HG02642 (cell line): ENCODE data around the gene ACSL5.
"Not testable (repeated sequence)": the region's sequence is repeated elsewhere in the genome, so short reads cannot be mapped to it uniquely, and the experiment has no call there.

Experiments used
- ATAC-seq: cut with Tn5 transposase; IDR thresholded peaks from one replicate; pipeline ENCODE4 v1.9.1; 2021; ENCODE audit warnings: mild to moderate bottlenecking; ENCODE audit not compliant: unreplicated experiment, poor library complexity

Gene ACSL5

DNA sequence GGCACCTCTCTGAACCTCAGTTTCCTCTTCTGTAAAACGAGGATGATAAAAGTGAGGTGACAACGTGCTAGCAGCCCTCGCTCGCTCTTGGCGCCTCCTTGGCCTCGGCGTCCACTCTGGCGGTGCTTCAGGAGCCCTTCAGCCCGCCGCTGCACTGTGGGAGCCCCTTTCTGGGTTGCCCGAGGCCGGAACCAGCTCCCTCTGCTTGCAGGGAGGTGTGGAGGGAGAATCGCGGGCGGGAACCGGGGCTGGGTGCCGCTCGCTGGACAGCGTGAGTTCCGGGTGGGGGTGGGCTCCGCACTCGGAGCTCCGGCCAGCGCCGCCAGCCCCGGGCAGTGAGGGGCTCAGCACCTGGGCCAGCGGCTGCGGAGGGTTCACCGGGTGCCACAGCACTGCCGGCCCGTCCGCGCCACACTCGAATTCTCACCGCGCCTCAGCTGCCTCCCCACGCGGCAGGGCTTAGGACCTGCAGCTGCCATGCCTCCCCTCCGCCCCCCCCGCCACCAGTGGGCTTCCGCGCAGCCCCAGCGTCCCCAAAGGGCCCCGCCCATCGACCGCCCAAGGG lies 24.3 kb upstream of the ACSL5 start:
- ATAC-seq: no peak

DNA sequence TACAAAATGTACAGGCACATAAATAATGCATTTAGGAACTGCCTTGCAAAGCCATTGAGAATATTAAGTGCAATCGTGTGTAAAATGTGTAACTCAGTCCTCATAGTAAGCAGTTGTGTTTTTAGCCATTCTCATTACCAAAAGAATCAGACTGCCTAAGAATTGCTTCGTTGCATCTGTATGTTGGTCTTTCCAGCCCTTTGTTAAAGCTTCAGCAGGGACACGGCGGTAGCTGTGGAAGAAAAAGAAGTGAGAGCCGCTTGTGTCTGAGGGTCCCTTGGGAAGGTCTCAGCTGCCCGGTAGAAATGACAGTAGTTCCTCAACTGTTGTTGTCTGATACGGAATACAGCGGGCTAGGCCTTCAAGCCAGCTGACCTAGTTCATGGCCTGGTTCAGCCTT lies 22.8 kb upstream of the ACSL5 start:
- ATAC-seq: no peak

- ATAC-seq: no peak
Observed at GRCh38 chr10:112352044-112352443, 21.9 kb upstream of the ACSL5 start.

DNA sequence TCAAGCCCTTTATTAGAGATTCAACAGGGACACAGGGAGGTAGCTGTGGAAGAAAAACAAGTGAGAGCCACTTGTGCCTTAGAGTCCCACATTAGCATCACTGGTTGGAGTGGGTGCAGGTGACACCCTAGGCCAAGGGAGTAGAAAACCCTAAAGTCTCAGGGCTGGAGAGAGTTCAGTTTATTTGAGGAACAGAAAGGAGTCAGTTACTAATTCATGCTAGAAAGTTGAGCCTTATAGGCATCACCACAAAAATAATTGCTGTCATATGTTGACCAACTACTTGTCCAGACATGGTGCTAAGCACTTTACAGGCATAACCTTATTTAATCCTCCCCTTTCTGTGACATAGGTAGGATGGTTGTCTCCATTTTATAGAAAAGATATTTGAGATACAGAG lies 20.9 kb upstream of the ACSL5 start:
- no peak for ATAC-seq

- no peak for ATAC-seq
Observed at GRCh38 chr10:112356686-112357085, 17.2 kb upstream of the ACSL5 start.

- ATAC-seq: no peak
Observed at GRCh38 chr10:112359606-112360307, 14.2 kb upstream of the ACSL5 start.

- ATAC-seq: no peak
Observed at GRCh38 chr10:112360308-112361270, 13.3 kb upstream of the ACSL5 start.

GRCh38 chr10:112361951-112362751 lies 11.8 kb upstream of the ACSL5 start:
- ATAC-seq: no peak

GRCh38 chr10:112362833-112363232 lies 11.1 kb upstream of the ACSL5 start:
- no peak for ATAC-seq

GRCh38 chr10:112363696-112364688 lies 9.9 kb upstream of the ACSL5 start:
- no peak for ATAC-seq

- ATAC-seq: no peak
Observed at GRCh38 chr10:112365014-112365432, 8.9 kb upstream of the ACSL5 start.

- no peak for ATAC-seq
Observed at GRCh38 chr10:112365451-112365850, 8.5 kb upstream of the ACSL5 start.

- ATAC-seq: no peak
Observed at GRCh38 chr10:112366992-112367391, 6.9 kb upstream of the ACSL5 start.

GRCh38 chr10:112367516-112367915 lies 6.4 kb upstream of the ACSL5 start:
- ATAC-seq: no peak

DNA sequence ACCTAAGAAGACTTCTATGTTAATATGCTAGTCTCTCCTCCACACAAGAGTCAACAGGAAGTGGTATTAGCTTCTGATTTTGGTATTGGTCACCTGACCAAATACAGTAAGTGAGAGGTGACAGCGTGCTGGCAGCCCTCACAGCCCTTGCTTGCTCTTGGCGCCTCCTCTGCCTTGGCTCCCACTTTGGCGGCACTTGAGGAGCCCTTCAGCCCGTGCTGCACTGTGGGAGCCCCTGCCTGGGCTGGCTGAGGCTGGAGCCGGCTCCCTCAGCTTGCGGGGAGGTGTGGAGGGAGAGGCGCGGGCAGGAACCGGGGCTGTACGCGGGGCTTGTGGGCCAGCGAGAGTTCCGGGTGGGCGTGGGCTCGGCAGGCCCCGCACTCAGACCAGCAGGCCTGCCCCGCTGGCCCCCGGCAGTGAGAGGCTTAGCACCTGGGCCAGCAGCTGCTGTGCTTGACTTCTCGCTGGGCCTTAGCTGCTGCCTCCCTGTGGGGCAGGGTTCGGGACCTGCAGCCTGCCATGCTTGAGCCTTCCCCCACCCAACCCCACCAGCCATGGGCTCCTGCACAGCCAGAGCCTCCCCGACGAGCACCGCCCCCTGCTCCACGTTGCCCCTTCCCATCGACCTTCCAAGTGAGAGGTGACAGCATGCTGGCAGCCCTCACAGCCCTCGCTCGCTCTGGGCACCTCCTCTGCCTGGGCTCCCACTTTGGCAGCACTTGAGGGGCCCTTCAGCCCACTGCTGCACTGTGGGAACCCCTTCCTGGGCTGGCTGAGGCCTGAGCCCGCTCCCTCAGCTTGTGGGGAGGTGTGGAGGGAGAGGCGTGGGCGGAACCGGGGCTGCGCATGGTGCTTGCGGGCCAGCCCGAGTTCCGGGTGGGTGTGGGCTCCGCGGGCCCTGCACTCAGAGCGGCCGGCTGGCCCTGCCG lies 4.2 kb upstream of the ACSL5 start:
- ATAC-seq: peak; percentile 77

DNA sequence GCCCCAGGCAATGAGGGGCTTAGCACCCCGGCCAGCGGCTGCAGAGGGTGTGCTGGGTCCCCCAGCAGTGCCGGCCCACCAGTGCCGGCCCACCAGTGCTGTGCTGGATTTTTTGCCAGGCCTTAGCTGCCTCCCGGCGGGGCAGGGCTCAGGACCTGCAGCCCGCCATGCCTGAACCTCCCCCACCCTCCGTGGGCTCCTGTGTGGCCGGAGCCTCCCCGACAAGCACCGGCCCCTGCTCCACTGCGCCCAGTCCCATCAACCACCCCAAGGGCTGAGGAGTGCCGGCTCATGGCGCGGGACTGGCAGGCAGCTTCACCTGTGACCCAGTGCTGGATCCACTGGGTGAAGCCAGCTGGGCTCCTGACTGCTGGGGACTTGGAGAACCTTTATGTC lies 3.5 kb upstream of the ACSL5 start:
- ATAC-seq: no peak

DNA sequence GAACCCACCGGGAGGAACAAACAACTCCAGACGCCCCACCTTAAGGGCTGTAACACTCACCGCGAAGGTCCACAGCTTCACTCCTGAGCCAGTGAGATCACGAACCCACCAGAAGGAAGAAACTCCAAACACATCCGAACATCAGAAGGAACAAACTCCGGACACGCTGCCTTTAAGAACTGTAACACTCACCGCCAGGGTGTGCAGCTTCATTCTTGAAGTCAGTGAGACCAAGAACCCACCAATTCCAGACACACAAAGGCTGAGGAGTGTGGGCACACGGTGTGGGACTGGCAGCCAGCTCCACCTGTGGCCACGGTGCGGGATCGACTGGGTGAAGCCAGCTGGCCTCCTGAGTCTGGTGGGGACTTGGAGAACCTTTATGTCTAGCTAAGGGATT lies 2.6 kb upstream of the ACSL5 start:
- ATAC-seq: not testable (repeated sequence)

DNA sequence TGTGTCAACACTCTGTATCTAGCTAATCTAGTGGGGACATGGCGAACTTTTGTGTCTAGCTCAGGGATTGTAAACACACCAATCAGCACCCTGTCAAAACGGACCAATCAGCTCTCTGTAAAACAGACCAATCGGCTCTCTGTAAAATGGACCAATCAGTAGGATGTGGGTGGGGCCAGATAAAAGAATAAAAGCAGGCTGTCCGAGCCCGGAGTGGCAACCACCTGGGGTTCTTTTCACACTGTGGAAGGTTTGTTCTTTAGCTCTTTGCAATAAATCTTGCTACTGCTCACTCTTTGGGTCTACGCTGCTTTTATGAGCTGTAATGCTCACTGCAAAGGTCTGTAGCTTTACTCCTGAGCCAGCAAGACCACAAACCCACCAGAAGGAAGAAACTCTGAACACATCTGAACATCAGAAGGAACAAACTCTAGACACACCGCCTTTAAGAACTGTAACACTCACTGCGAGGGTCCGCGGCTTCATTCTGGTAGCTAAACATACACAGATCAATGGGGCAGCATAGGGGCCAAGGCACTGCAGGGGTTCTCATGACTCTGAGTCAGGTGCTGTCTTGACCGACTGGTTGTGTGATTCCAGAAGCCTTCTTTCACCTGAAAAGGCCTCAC lies 1.6 kb upstream of the ACSL5 start:
- not testable (repeated sequence) for ATAC-seq
